C4-2B (cell line): ENCODE results near the gene CREB5.

ENCODE experiments used
- H3K27ac ChIP-seq: fragments of 450-650 bp; 2 replicates; pipeline ENCODE4 v1.5.1; 2017
- CTCF ChIP-seq: fragments of 450-650 bp; conservative IDR thresholded peaks from 2 replicates; pipeline ENCODE4 v1.5.1; 2017; ENCODE audit warnings: mild to moderate bottlenecking
- ZFX ChIP-seq: fragments of 450-650 bp; IDR thresholded peaks from 2 replicates; pipeline ENCODE4 v1.6.1; 2017

CREB5 gene

GRCh38 chr7:28711114-28711513 lies 298.8 kb downstream of the CREB5 start:
- TF ChIP-seq CTCF = no peak
- no peak for TF ChIP-seq ZFX
- H3K27ac ChIP-seq = no peak overlapping the region

GRCh38 chr7:28714459-28715120 lies 302.3 kb downstream of the CREB5 start:
- TF ChIP-seq ZFX (no peak), CTCF (no peak)
- H3K27ac ChIP-seq = no peak overlapping the region

- H3K27ac ChIP-seq = no peak overlapping the region
- TF ChIP-seq CTCF (no peak), ZFX (no peak)
Observed at GRCh38 chr7:28717445-28718054, 305.2 kb downstream of the CREB5 start.

- H3K27ac ChIP-seq = no peak overlapping the region
- TF ChIP-seq ZFX (no peak), CTCF (no peak)
Observed at GRCh38 chr7:28718055-28718481, 305.8 kb downstream of the CREB5 start.

GRCh38 chr7:28718545-28718944 lies 306.2 kb downstream of the CREB5 start:
- no peak overlapping the region for H3K27ac ChIP-seq
- TF ChIP-seq ZFX (no peak), CTCF (no peak)

GRCh38 chr7:28722684-28723083 lies 310.4 kb downstream of the CREB5 start:
- TF ChIP-seq ZFX (no peak), CTCF (no peak)
- H3K27ac ChIP-seq = no peak overlapping the region

GRCh38 chr7:28723336-28723735 lies 311.0 kb downstream of the CREB5 start:
- TF ChIP-seq CTCF = no peak
- TF ChIP-seq ZFX = no peak
- H3K27ac ChIP-seq = no peak overlapping the region
